Effector memory CD8-positive, alpha-beta T cell (primary cell): ENCODE results near the gene NAV2.

Experiments used
- ATAC-seq: fragments of 150-1000 bp; cut with Tn5 transposase; replicated peaks from 2 replicates; pipeline ENCODE4 v1.10.0; 2021; ENCODE audit warnings: mild to moderate bottlenecking, moderate library complexity
- DNase-seq, 3 experiments: peaks; one replicate each; pipeline ENCODE4 v3.0.0; 2021
- H3K27ac Mint-ChIP-seq, 2 donors: one replicate each; pipeline ENCODE4 v1.8.0; 2022; ENCODE audit warnings: mild to moderate bottlenecking in 2 of 2, mixed read lengths in 2 of 2, moderate library complexity in 2 of 2
- H3K27me3 Mint-ChIP-seq, 2 donors: one replicate each; pipeline ENCODE4 v1.8.0; 2022; ENCODE audit warnings: mixed read lengths in 2 of 2
- H3K36me3 Mint-ChIP-seq: one replicate; pipeline ENCODE4 v1.8.0; 2022; ENCODE audit warnings: mild to moderate bottlenecking, moderate library complexity, mixed read lengths; ENCODE audit not compliant: insufficient read depth
- H3K4me1 Mint-ChIP-seq, 2 donors: one replicate each; pipeline ENCODE4 v1.8.0; 2022; ENCODE audit warnings: low read depth in 2 of 2, mixed read lengths in 2 of 2
- H3K4me3 Mint-ChIP-seq, 2 donors: one replicate each; pipeline ENCODE4 v1.8.0; 2022; ENCODE audit warnings: mild to moderate bottlenecking in 2 of 2, mixed read lengths in 2 of 2, moderate library complexity in 2 of 2
- H3K9me3 Mint-ChIP-seq, 2 donors: one replicate each; pipeline ENCODE4 v1.8.0; 2022; ENCODE audit warnings: mixed read lengths in 2 of 2

The NAV2 gene

GRCh38 chr11:19862091-19862490 lies 149.5 kb downstream of the NAV2 start:
- H3K9me3 Mint-ChIP-seq = peaks cover 0 to 1% of the 10 kb centered on the region in 2 donors
- ATAC-seq = no peak
- H3K4me1 Mint-ChIP-seq = no peaks in the 10 kb centered on the region
- H3K27ac Mint-ChIP-seq = no peak overlapping the region
- H3K4me3 Mint-ChIP-seq = no peak overlapping the region
- no peaks in the 10 kb centered on the region for H3K36me3 Mint-ChIP-seq
- DNase-seq = no peak
- H3K27me3 Mint-ChIP-seq = peaks cover 11 to 22% of the 10 kb centered on the region in 2 donors

- Mint-ChIP-seq H3K27me3 (peaks cover 11 to 12% of the 10 kb centered on the region in 2 donors), H3K36me3 (no peaks in the 10 kb centered on the region), H3K9me3 (peaks cover 0 to 1% of the 10 kb centered on the region in 2 donors), H3K4me3 (no peak overlapping the region), H3K4me1 (no peaks in the 10 kb centered on the region), H3K27ac (no peak overlapping the region)
- ATAC-seq = no peak
- no peak for DNase-seq
These were observed 151.8 kb downstream of the NAV2 start for GRCh38 chr11:19864141-19865140.

- Mint-ChIP-seq H3K27me3 (peaks cover 11 to 12% of the 10 kb centered on the region in 2 donors), H3K4me1 (no peaks in the 10 kb centered on the region), H3K4me3 (no peak overlapping the region), H3K27ac (no peak overlapping the region), H3K9me3 (peaks cover 0 to 1% of the 10 kb centered on the region in 2 donors), H3K36me3 (peaks cover 3% of the 10 kb centered on the region)
- ATAC-seq (no peak), DNase-seq (no peak)
These were observed 153.4 kb downstream of the NAV2 start for GRCh38 chr11:19866037-19866436.

- Mint-ChIP-seq H3K27ac (no peak overlapping the region), H3K4me1 (no peaks in the 10 kb centered on the region), H3K27me3 (peaks cover 12 to 13% of the 10 kb centered on the region in 2 donors), H3K36me3 (peaks cover 3% of the 10 kb centered on the region), H3K4me3 (no peak overlapping the region), H3K9me3 (peaks cover 0 to 1% of the 10 kb centered on the region in 2 donors)
- no peak for ATAC-seq
- DNase-seq = no peak
These were observed 153.9 kb downstream of the NAV2 start for GRCh38 chr11:19866521-19866920.

- Mint-ChIP-seq H3K27me3 (peaks cover 12 to 18% of the 10 kb centered on the region in 2 donors), H3K27ac (no peak overlapping the region), H3K9me3 (peaks cover 0 to 1% of the 10 kb centered on the region in 2 donors), H3K4me3 (no peak overlapping the region), H3K4me1 (no peaks in the 10 kb centered on the region), H3K36me3 (peaks cover 3% of the 10 kb centered on the region)
- no peak for ATAC-seq
- DNase-seq = no peak
These were observed 154.4 kb downstream of the NAV2 start for GRCh38 chr11:19867064-19867463.

- ATAC-seq = no peak
These were observed 155.7 kb downstream of the NAV2 start for GRCh38 chr11:19868281-19868821.

GRCh38 chr11:19868871-19869270 lies 156.2 kb downstream of the NAV2 start:
- peaks cover 12 to 16% of the 10 kb centered on the region in 2 donors for H3K27me3 Mint-ChIP-seq

More at GRCh38 chr11:19868281-19868821, 155.7 kb downstream of the NAV2 start:
- peaks cover 3% of the 10 kb centered on the region for H3K36me3 Mint-ChIP-seq
- peaks cover 12 to 18% of the 10 kb centered on the region in 2 donors for H3K27me3 Mint-ChIP-seq
- peaks cover 0 to 1% of the 10 kb centered on the region in 2 donors for H3K9me3 Mint-ChIP-seq
- no peak overlapping the region for H3K4me3 Mint-ChIP-seq
- DNase-seq = no peak
- no peak overlapping the region for H3K27ac Mint-ChIP-seq
- peaks cover 0 to 1% of the 10 kb centered on the region in 2 donors for H3K4me1 Mint-ChIP-seq

GRCh38 chr11:19869466-19869865 lies 156.8 kb downstream of the NAV2 start:
- ATAC-seq (no peak), DNase-seq (no peak)
- H3K4me1 Mint-ChIP-seq = peaks cover 0 to 1% of the 10 kb centered on the region in 2 donors
- no peaks in the 10 kb centered on the region for H3K9me3 Mint-ChIP-seq
- H3K36me3 Mint-ChIP-seq = peaks cover 3% of the 10 kb centered on the region
- peaks cover 9 to 10% of the 10 kb centered on the region in 2 donors for H3K27me3 Mint-ChIP-seq
- H3K4me3 Mint-ChIP-seq = no peak overlapping the region
- H3K27ac Mint-ChIP-seq = no peak overlapping the region

More at GRCh38 chr11:19868871-19869270, 156.2 kb downstream of the NAV2 start:
- no peak for ATAC-seq
- Mint-ChIP-seq H3K9me3 (peaks cover 0 to 1% of the 10 kb centered on the region in 2 donors), H3K4me1 (peaks cover 0 to 1% of the 10 kb centered on the region in 2 donors), H3K27ac (no peak overlapping the region), H3K4me3 (no peak overlapping the region), H3K36me3 (peaks cover 3% of the 10 kb centered on the region)
- DNase-seq = no peak

GRCh38 chr11:19869946-19870589 lies 157.4 kb downstream of the NAV2 start:
- H3K27ac Mint-ChIP-seq = no peak overlapping the region
- H3K27me3 Mint-ChIP-seq = peaks cover 3 to 7% of the 10 kb centered on the region in 2 donors
- DNase-seq (no peak), ATAC-seq (no peak)
- peaks cover 0 to 1% of the 10 kb centered on the region in 2 donors for H3K4me1 Mint-ChIP-seq
- peaks cover 3% of the 10 kb centered on the region for H3K36me3 Mint-ChIP-seq
- no peaks in the 10 kb centered on the region for H3K9me3 Mint-ChIP-seq
- no peak overlapping the region for H3K4me3 Mint-ChIP-seq

GRCh38 chr11:19871531-19871930 lies 158.9 kb downstream of the NAV2 start:
- DNase-seq (no peak), ATAC-seq (no peak)
- H3K27me3 Mint-ChIP-seq = peaks cover 0 to 7% of the 10 kb centered on the region in 2 donors
- H3K4me1 Mint-ChIP-seq = peaks cover 0 to 1% of the 10 kb centered on the region in 2 donors
- no peaks in the 10 kb centered on the region for H3K9me3 Mint-ChIP-seq
- H3K36me3 Mint-ChIP-seq = peaks cover 3% of the 10 kb centered on the region
- no peak overlapping the region for H3K27ac Mint-ChIP-seq
- no peak overlapping the region for H3K4me3 Mint-ChIP-seq

GRCh38 chr11:19872512-19873145 lies 160.0 kb downstream of the NAV2 start:
- Mint-ChIP-seq H3K27me3 (peaks cover 0 to 7% of the 10 kb centered on the region in 2 donors), H3K9me3 (no peaks in the 10 kb centered on the region), H3K27ac (no peak overlapping the region), H3K4me1 (peaks cover 0 to 1% of the 10 kb centered on the region in 2 donors), H3K36me3 (peaks cover 3% of the 10 kb centered on the region), H3K4me3 (no peak overlapping the region)
- DNase-seq (no peak), ATAC-seq (no peak)

GRCh38 chr11:19873730-19874129 lies 161.1 kb downstream of the NAV2 start:
- Mint-ChIP-seq H3K4me1 (peaks cover 0 to 1% of the 10 kb centered on the region in 2 donors), H3K27ac (no peak overlapping the region), H3K4me3 (no peak overlapping the region), H3K9me3 (no peaks in the 10 kb centered on the region), H3K36me3 (peaks cover 3% of the 10 kb centered on the region), H3K27me3 (peaks cover 0 to 12% of the 10 kb centered on the region in 2 donors)
- DNase-seq = no peak
- no peak for ATAC-seq

- no peak overlapping the region for H3K27ac Mint-ChIP-seq
- no peaks in the 10 kb centered on the region for H3K9me3 Mint-ChIP-seq
- H3K4me3 Mint-ChIP-seq = no peak overlapping the region
- peaks cover 0 to 16% of the 10 kb centered on the region in 2 donors for H3K27me3 Mint-ChIP-seq
- ATAC-seq = no peak
- no peak for DNase-seq
- H3K36me3 Mint-ChIP-seq = peaks cover 3% of the 10 kb centered on the region
- H3K4me1 Mint-ChIP-seq = peaks cover 0 to 1% of the 10 kb centered on the region in 2 donors
These were observed 161.6 kb downstream of the NAV2 start for GRCh38 chr11:19874266-19874665.
